Neural crest cell (in vitro differentiated cells): Measurements from ENCODE around the gene IL15. TPM values are rescaled to one million over a fixed set of nuclear protein-coding genes. Genes with fewer than 3 reads are reported as not detected.
A peak's percentile ranks its signal among the peaks of the same experiment; 100 is the strongest.

ENCODE experiments used
- DNase-seq: peaks from one replicate; pipeline ENCODE4 v3.0.0; 2021; ENCODE audit warnings: low read depth, mixed read lengths, low spot score
- H3K27ac Mint-ChIP-seq: one replicate; pipeline ENCODE4 v1.8.0; 2021; ENCODE audit warnings: mild to moderate bottlenecking, mixed read lengths; ENCODE audit not compliant: unreplicated experiment
- H3K27me3 Mint-ChIP-seq: 2 replicates; pipeline ENCODE4 v1.8.0; 2021; ENCODE audit warnings: low read depth, mild to moderate bottlenecking, mixed read lengths
- H3K36me3 Mint-ChIP-seq: 2 replicates; pipeline ENCODE4 v1.8.0; 2021; ENCODE audit warnings: low read depth, mild to moderate bottlenecking, mixed read lengths
- H3K4me1 Mint-ChIP-seq: 2 replicates; pipeline ENCODE4 v1.8.0; 2021; ENCODE audit warnings: mixed read lengths
- H3K4me3 Mint-ChIP-seq: one replicate; pipeline ENCODE4 v1.8.0; 2021; ENCODE audit warnings: mild to moderate bottlenecking, mixed read lengths
- H3K9me3 Mint-ChIP-seq: 2 replicates; pipeline ENCODE4 v1.8.0; 2021; ENCODE audit warnings: mixed read lengths
- total RNA-seq: library from RNA; stranded (reverse); gene quantifications from 2 replicates; pipeline ENCODE4 v1.2.1, GENCODE V29; 2021
- TF ChIP-seq, protein P1 (sequence below): fragments of 200-600 bp; sonication (generic); conservative IDR thresholded peaks from 2 replicates; pipeline ENCODE4 v1.5.0; 2021; ENCODE audit warnings: antibody characterized with exemption, mild to moderate bottlenecking

The IL15 gene
- total RNA-seq, 1 donor from 2014 or later, result not detected

DNA sequence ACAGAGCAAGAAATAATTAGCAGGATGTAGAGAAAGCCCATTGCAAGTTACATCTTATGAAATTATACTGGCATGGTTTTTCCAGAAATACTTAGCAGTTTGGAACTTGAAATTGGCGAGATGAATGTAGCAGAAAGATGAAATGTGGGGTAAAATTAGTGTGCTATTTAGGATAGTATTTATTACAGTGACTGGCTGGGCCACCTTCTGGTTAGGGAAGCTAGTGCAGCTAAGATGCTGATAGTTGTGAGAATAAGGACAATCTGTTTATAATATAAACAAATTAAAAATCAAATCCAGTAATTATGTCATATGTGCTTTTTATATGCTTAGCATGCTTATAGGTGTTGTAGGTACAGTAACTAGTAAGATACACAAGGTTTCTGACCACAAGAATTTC lies 74.8 kb downstream of the IL15 start:
- no peaks in the 10 kb centered on the region for H3K27me3 Mint-ChIP-seq
- no peak for DNase-seq
- H3K4me3 Mint-ChIP-seq, result no peak overlapping the region
- peaks cover 8% of the 10 kb centered on the region for H3K9me3 Mint-ChIP-seq
- TF ChIP-seq, protein P1, sequence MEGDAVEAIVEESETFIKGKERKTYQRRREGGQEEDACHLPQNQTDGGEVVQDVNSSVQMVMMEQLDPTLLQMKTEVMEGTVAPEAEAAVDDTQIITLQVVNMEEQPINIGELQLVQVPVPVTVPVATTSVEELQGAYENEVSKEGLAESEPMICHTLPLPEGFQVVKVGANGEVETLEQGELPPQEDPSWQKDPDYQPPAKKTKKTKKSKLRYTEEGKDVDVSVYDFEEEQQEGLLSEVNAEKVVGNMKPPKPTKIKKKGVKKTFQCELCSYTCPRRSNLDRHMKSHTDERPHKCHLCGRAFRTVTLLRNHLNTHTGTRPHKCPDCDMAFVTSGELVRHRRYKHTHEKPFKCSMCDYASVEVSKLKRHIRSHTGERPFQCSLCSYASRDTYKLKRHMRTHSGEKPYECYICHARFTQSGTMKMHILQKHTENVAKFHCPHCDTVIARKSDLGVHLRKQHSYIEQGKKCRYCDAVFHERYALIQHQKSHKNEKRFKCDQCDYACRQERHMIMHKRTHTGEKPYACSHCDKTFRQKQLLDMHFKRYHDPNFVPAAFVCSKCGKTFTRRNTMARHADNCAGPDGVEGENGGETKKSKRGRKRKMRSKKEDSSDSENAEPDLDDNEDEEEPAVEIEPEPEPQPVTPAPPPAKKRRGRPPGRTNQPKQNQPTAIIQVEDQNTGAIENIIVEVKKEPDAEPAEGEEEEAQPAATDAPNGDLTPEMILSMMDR, result peak; percentile 68
- H3K27ac Mint-ChIP-seq, result no peak overlapping the region
- no peaks in the 10 kb centered on the region for H3K36me3 Mint-ChIP-seq
- H3K4me1 Mint-ChIP-seq, result no peaks in the 10 kb centered on the region

DNA sequence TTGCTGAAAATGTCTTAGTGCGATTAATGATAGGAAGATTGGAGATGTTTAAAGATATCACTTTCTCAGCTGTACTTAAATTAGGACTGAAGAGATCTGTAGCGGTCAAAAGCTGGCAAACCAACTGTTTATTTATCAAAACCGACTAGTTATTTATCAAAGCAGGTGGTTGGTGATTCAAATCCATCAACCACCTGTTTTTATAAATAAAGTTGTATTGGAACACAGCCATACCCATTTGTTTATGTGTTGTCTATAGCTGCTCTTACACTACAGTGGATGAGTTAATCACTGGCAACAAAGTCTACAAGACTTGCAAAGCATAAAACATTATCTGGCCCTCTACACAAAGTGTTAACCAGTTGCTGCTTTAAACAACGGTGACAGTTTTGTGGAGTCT lies 76.8 kb downstream of the IL15 start:
- TF ChIP-seq, protein P1, result no peak
- H3K27me3 Mint-ChIP-seq, result no peaks in the 10 kb centered on the region
- no peaks in the 10 kb centered on the region for H3K4me1 Mint-ChIP-seq
- H3K9me3 Mint-ChIP-seq, result peaks cover 5% of the 10 kb centered on the region
- no peak overlapping the region for H3K4me3 Mint-ChIP-seq
- H3K27ac Mint-ChIP-seq, result no peak overlapping the region
- no peaks in the 10 kb centered on the region for H3K36me3 Mint-ChIP-seq
- no peak for DNase-seq

DNA sequence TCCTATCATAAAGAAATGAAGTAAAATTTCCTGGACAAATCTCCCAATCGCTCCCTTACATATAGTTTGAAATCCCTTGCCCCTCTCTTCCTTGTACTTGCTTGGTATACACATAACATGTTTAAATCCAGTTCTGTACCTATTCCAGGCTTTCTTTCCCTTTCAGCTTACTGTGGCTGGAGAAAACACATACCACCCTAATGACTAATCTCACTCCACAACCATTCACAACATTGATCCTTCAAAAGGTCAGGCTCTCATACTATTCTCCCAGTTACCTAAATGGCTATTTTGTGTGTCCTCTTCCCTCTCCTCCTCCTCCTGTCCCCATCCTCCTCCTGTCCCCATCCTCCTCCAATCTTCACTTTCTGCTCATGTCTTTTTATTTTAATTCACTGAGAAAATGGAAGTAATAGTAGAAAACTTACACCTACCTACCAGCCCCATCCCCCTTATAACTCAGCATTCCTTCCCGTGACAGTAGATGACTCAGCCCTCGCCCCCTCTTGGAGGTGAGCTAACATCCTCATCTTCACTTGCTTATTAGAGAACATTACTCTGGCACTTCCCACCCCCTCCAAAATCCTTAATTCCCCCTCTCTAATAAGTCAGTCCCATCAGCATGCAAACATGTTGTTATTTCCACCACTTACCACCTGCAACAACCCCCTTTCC lies 77.5 kb downstream of the IL15 start:
- Mint-ChIP-seq H3K9me3 (peaks cover 2% of the 10 kb centered on the region), H3K36me3 (no peaks in the 10 kb centered on the region)
- no peak for DNase-seq

DNA sequence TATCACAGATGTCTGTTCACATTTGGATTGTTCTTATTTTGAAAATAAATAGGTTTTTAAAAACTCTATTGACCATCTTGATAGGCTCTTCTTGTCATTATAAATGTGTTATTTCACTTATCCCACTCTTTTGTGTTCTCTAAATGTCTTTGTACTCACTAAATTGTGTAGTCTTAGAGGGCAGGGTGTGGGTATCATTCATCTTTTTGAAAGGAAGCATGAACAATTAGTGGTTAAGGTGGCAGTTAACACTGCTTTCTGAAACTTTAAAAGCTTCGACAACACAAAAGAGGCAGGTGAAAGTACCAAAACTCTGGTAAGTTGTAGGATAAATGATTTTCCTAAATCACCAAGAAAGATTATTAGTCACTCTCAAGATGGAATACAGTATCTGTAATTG lies 83.2 kb downstream of the IL15 start:
- Mint-ChIP-seq H3K9me3 (peaks cover 2% of the 10 kb centered on the region), H3K4me1 (no peaks in the 10 kb centered on the region), H3K27me3 (no peaks in the 10 kb centered on the region), H3K36me3 (no peaks in the 10 kb centered on the region), H3K4me3 (no peak overlapping the region), H3K27ac (no peak overlapping the region)
- TF ChIP-seq, protein P1, result no peak
- DNase-seq, result no peak

More for the DNA sequence above, 77.5 kb downstream of the IL15 start:
- Mint-ChIP-seq H3K27ac (no peak overlapping the region), H3K4me1 (no peaks in the 10 kb centered on the region), H3K27me3 (no peaks in the 10 kb centered on the region), H3K4me3 (no peak overlapping the region)
- TF ChIP-seq, protein P1, result no peak

DNA sequence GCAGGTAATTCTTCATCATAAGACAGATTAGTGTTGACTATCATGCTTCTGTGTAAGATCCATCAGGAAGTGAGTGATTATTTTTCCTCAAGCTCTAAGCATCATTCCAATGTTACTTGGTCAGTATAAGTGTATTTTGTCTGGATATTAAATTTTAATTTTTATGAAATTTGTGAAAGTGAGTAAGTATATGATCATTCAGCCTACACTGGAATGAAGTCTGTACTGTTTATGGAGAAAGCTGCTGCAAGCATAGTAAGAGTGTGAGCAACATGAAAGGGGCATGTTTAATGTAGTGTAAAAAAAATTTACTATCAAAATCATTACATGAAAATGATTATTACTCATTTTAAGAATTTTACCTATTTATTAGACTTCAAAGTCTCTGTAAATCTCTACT lies 84.8 kb downstream of the IL15 start:
- H3K9me3 Mint-ChIP-seq, result peaks cover 2% of the 10 kb centered on the region
- no peaks in the 10 kb centered on the region for H3K27me3 Mint-ChIP-seq
- no peaks in the 10 kb centered on the region for H3K36me3 Mint-ChIP-seq
- TF ChIP-seq, protein P1, result no peak
- no peak overlapping the region for H3K27ac Mint-ChIP-seq
- DNase-seq, result no peak
- no peak overlapping the region for H3K4me3 Mint-ChIP-seq
- H3K4me1 Mint-ChIP-seq, result no peaks in the 10 kb centered on the region
